ENCODE results near the gene MYL3. TPM values are rescaled to one million over a fixed set of nuclear protein-coding genes. Genes with fewer than 3 reads are reported as not detected.

The MYL3 gene
- polyA plus RNA-seq, 1 of the 3 experiments (the other 2 are of a cell fraction) = not detected

- DNase-seq = peak; percentile 85
- H3K9me3 ChIP-seq = no peaks in the 10 kb centered on the region
- H3K4me1 ChIP-seq (ENCODE audit: control insufficient read depth in 1 of 2, insufficient read depth in 2 of 2, low read depth in 1 of 2, low read length in 1 of 2) = peaks cover 0 to 32% of the 10 kb centered on the region in 2 experiments; a peak in 1 of 4 replicates
- H2AFZ ChIP-seq (ENCODE audit: low read depth) = no peak overlapping the region
- no peak overlapping the region for H3K4me2 ChIP-seq
- 37% methylated on average over 4 of the region's 5 CpGs for WGBS (ENCODE audit: low lambda C conversion rate)
- H3K36me3 ChIP-seq (replicated peaks in 1 of 2; ENCODE audit: control insufficient read depth in 1 of 2, insufficient read depth in 2 of 2, low read length in 1 of 2) = no peaks in the 10 kb centered on the region
- H3K9me2 ChIP-seq = no peaks in the 10 kb centered on the region
- POLR2A ChIA-PET = interaction anchor here (0.9 kb wide), 1 partner anchor 81 kb away, joined by 3 read pairs; no protein-coding TSS in a partner anchor
- no peaks in the 10 kb centered on the region for H3F3A ChIP-seq (replicated peaks; ENCODE audit: insufficient read depth)
- no peak overlapping the region for H3K27ac ChIP-seq (ENCODE audit: low read depth in 2 of 2, low read length in 1 of 2)
- H3K27me3 ChIP-seq (ENCODE audit: insufficient read depth) = no peaks in the 10 kb centered on the region
- no peak overlapping the region for H3K9ac ChIP-seq
- CTCF ChIA-PET = interaction anchor here (0.6 to 31.0 kb wide), 30 partner anchors 10 to 411 kb away, joined by 3 to 480 read pairs (median 6); partner anchors contain the start of genes MYL3, PTH1R and TMIE
- peak; percentile 90 for TF ChIP-seq CTCF (IDR thresholded peaks at IDR 0.05)
- no peak for TF ChIP-seq FOSL2 (IDR thresholded peaks at IDR 0.05; ENCODE audit: borderline replicate concordance, low read depth)
- peak; percentile 85 for TF ChIP-seq RAD21 (IDR thresholded peaks at IDR 0.05; ENCODE audit: low read length)
- TF ChIP-seq SMC3 (IDR thresholded peaks at IDR 0.05; ENCODE audit: low read depth, low read length) = peak; percentile 93
- H3K4me3 ChIP-seq (ENCODE audit: low read depth in 2 of 2, low read length in 1 of 2) = no peak overlapping the region; a peak in 1 of 4 replicates
- no peaks in the 10 kb centered on the region for H3K79me2 ChIP-seq (ENCODE audit: insufficient read depth)
- H4K20me1 ChIP-seq (ENCODE audit: insufficient read depth) = no peaks in the 10 kb centered on the region
Observed at GRCh38 chr3:46895204-46895660, 32.0 kb upstream of the MYL3 start.

GRCh38 chr3:46894256-46894655, 31.0 kb upstream of the MYL3 start:
- WGBS (ENCODE audit: low lambda C conversion rate) = 76% methylated on average over 3 of the region's 6 CpGs
- H3K27me3 ChIP-seq (ENCODE audit: insufficient read depth) = no peaks in the 10 kb centered on the region
- no peaks in the 10 kb centered on the region for H3K9me2 ChIP-seq
- no peak overlapping the region for H3K9ac ChIP-seq
- no peaks in the 10 kb centered on the region for H3K79me2 ChIP-seq (ENCODE audit: insufficient read depth)
- no peak overlapping the region for H3K4me3 ChIP-seq (ENCODE audit: low read depth in 2 of 2, low read length in 1 of 2)
- DNase-seq = no peak
- CTCF ChIA-PET = interaction anchor here (0.9 to 31.0 kb wide), 18 partner anchors 10 to 410 kb away, joined by 3 to 480 read pairs (median 9); partner anchors contain the start of genes MYL3, PTH1R and TMIE
- H3F3A ChIP-seq (replicated peaks; ENCODE audit: insufficient read depth) = no peaks in the 10 kb centered on the region
- H3K4me1 ChIP-seq (ENCODE audit: control insufficient read depth in 1 of 2, insufficient read depth in 2 of 2, low read depth in 1 of 2, low read length in 1 of 2) = peaks cover 0 to 23% of the 10 kb centered on the region in 2 experiments; a peak in 1 of 4 replicates
- no peaks in the 10 kb centered on the region for H3K9me3 ChIP-seq
- POLR2A ChIA-PET = no interaction called here
- H2AFZ ChIP-seq (ENCODE audit: low read depth) = no peak overlapping the region
- H3K36me3 ChIP-seq (replicated peaks in 1 of 2; ENCODE audit: control insufficient read depth in 1 of 2, insufficient read depth in 2 of 2, low read length in 1 of 2) = no peaks in the 10 kb centered on the region
- H4K20me1 ChIP-seq (ENCODE audit: insufficient read depth) = no peaks in the 10 kb centered on the region
- no peak overlapping the region for H3K4me2 ChIP-seq
- H3K27ac ChIP-seq (ENCODE audit: low read depth in 2 of 2, low read length in 1 of 2) = no peak overlapping the region
- TF ChIP-seq GABPA (IDR thresholded peaks at IDR 0.05; ENCODE audit: low read depth) (no peak), NRF1 (IDR thresholded peaks at IDR 0.05; ENCODE audit: low read depth, low read length) (no peak), SIN3A (IDR thresholded peaks at IDR 0.05; ENCODE audit: borderline replicate concordance, low read depth, low read length) (no peak), ZBTB33 (IDR thresholded peaks at IDR 0.05; ENCODE audit: borderline replicate concordance, low read depth) (no peak), FOXJ3 (CRISPR knock-in tag; IDR thresholded peaks at IDR 0.05) (no peak), NFIC (IDR thresholded peaks at IDR 0.05; ENCODE audit: borderline replicate concordance) (no peak), USF1 (IDR thresholded peaks at IDR 0.05; ENCODE audit: borderline replicate concordance, low read depth) (no peak), FOSL2 (IDR thresholded peaks at IDR 0.05; ENCODE audit: borderline replicate concordance, low read depth) (no peak), YY1 (IDR thresholded peaks at IDR 0.05; ENCODE audit: low read depth) (no peak), TCF12 (IDR thresholded peaks at IDR 0.05) (no peak), CTCF (IDR thresholded peaks at IDR 0.05) (no peak), RCOR1 (IDR thresholded peaks at IDR 0.05; ENCODE audit: low read length) (no peak), USF2 (IDR thresholded peaks at IDR 0.05; ENCODE audit: borderline replicate concordance, low read depth, low read length) (no peak), ELF1 (IDR thresholded peaks at IDR 0.05) (no peak), EP300 (IDR thresholded peaks at IDR 0.05; ENCODE audit: borderline replicate concordance in 1 of 2, low read depth in 1 of 2, low read length in 1 of 2) (no peak), EZH2phosphoT487 (IDR thresholded peaks at IDR 0.05; ENCODE audit: borderline replicate concordance, low read depth) (no peak), FOXM1 (IDR thresholded peaks at IDR 0.05; ENCODE audit: low read depth) (no peak), TAF1 (IDR thresholded peaks at IDR 0.05; ENCODE audit: borderline replicate concordance, low read depth, low read length) (no peak)

All from SK-N-SH (cell line).